ENCODE data around the gene ZNF530.

GRCh38 chr19:57559008-57559403 is 40.7 kb upstream of the ZNF530 start:
- no peak for TF ChIP-seq CTCF (IDR thresholded peaks at IDR 0.05 in 2 of 3, conservative IDR thresholded peaks at IDR 0.05 in 1 of 3; ENCODE audit: borderline replicate concordance in 1 of 3, insufficient read depth in 1 of 3, low read depth in 2 of 3, low read length in 2 of 3)
- TF ChIP-seq EZH2phosphoT487 (IDR thresholded peaks at IDR 0.05; ENCODE audit: borderline replicate concordance), result no peak
- no peak for TF ChIP-seq POLR2A (IDR thresholded peaks at IDR 0.05; ENCODE audit: borderline replicate concordance, extremely low read depth, insufficient read depth, insufficient read length)
- no peak for TF ChIP-seq EGR1 (IDR thresholded peaks at IDR 0.05; ENCODE audit: low read depth)
- no peak for TF ChIP-seq YY1 (IDR thresholded peaks at IDR 0.05; ENCODE audit: extremely low read depth, insufficient replicate concordance, low read depth, low read length)
- TF ChIP-seq TCF7L2 (IDR thresholded peaks at IDR 0.05; ENCODE audit: borderline replicate concordance, extremely low read depth, insufficient read depth, insufficient read length), result no peak
- TF ChIP-seq CEBPB (IDR thresholded peaks at IDR 0.05; ENCODE audit: low read depth), result no peak
- no peak for TF ChIP-seq EZH2 (IDR thresholded peaks at IDR 0.05)
- no peak for TF ChIP-seq ATF3 (IDR thresholded peaks at IDR 0.05)
- TF ChIP-seq MAX (IDR thresholded peaks at IDR 0.05), result no peak
- TF ChIP-seq SP1 (IDR thresholded peaks at IDR 0.05; ENCODE audit: low read depth), result no peak
- TF ChIP-seq ZNF274 (IDR thresholded peaks at IDR 0.05; ENCODE audit: low read depth, low read length), result no peak

Data from HCT116 (cell line).